HepG2 (cell line): ENCODE results near the gene ZNF284. TPM values are rescaled to one million over a fixed set of nuclear protein-coding genes. Genes with fewer than 3 reads are reported as not detected.

Source experiments
- ATM ChIP-seq: fragments of 450-650 bp; IDR thresholded peaks from 2 replicates; pipeline ENCODE4 v1.7.1; 2017; ENCODE audit warnings: mild to moderate bottlenecking, borderline replicate concordance
- ELF1 ChIP-seq: sonication (generic); formaldehyde crosslinking; IDR thresholded peaks from 2 replicates; pipeline ENCODE4 v1.4.0; 2020; ENCODE audit warnings: missing genetic modification reagents
- GABPA ChIP-seq, 2 experiments: IDR thresholded peaks; 2 replicates each; pipeline ENCODE4 v1.6.1; 2011 to 2016; ENCODE audit warnings: low read depth in 2 of 2, low read length in 1 of 2, missing biosample characterization in 1 of 2, missing genetic modification characterization in 1 of 2
- HOXD1 ChIP-seq: sonication (generic); formaldehyde crosslinking; IDR thresholded peaks from 2 replicates; pipeline ENCODE4 v1.5.0; 2020; ENCODE audit warnings: missing genetic modification reagents
- MAFK ChIP-seq, 2 experiments: IDR thresholded peaks in 1 of 2; conservative IDR thresholded peaks in 1 of 2; 2 replicates each; pipeline ENCODE4 v1.6.1; 2011; ENCODE audit warnings: improper control_type of control experiment in 2 of 2, low read length in 2 of 2
- MED1 ChIP-seq: sonication (generic); formaldehyde crosslinking; IDR thresholded peaks from 2 replicates; pipeline ENCODE4 v1.4.0; 2020; ENCODE audit warnings: missing genetic modification reagents
- NR2F2 ChIP-seq: IDR thresholded peaks from 2 replicates; pipeline ENCODE4 v1.6.1; 2012; ENCODE audit warnings: low read depth, inconsistent platforms, borderline replicate concordance
- SAP130 ChIP-seq: IDR thresholded peaks from 2 replicates; pipeline ENCODE4 v1.6.1; 2016; ENCODE audit warnings: low read depth
- SMC3 ChIP-seq: IDR thresholded peaks from 2 replicates; pipeline ENCODE4 v1.6.1; 2011; ENCODE audit warnings: low read length, improper control_type of control experiment
- ZBTB7B ChIP-seq: sonication (generic); formaldehyde crosslinking; IDR thresholded peaks from 2 replicates; pipeline ENCODE4 v1.4.0; 2020; ENCODE audit warnings: missing genetic modification reagents
- ZNF790 ChIP-seq: sonication (generic); formaldehyde crosslinking; IDR thresholded peaks from 2 replicates; pipeline ENCODE4 v1.8.0; 2022; ENCODE audit warnings: missing genetic modification reagents, mild to moderate bottlenecking, borderline replicate concordance
- polyA plus RNA-seq, 8 experiments: library from polyadenylated mRNA; depleted of rRNA in 3 of 8; stranded (reverse) in 7 of 8; unstranded in 1 of 8; fragments of >200 nt; fragmentation: Illumina TruSeq in 4 of 8; extraction: Trizol in 4 of 8; gene quantifications; 2 replicates each; pipeline versions ENCODE4 v1.2.1 to v1.2.3, GENCODE V29; 2011 to 2016; ENCODE audit warnings: low read depth in 4 of 8, missing spikeins in 1 of 8, mixed read lengths in 1 of 8; ENCODE audit not compliant: insufficient read depth in 1 of 8
- total RNA-seq, 5 experiments: library from RNA; depleted of rRNA; stranded (reverse); fragments of >200 nt; fragmentation: Illumina TruSeq; extraction: Trizol; gene quantifications; 2 replicates each; pipeline ENCODE4 v1.2.3, GENCODE V29; 2016; ENCODE audit warnings: low read depth in 1 of 5
- TF ChIP-seq, protein P1 (sequence below): sonication (generic); formaldehyde crosslinking; IDR thresholded peaks from 2 replicates; pipeline ENCODE4 v1.4.0; 2020; ENCODE audit warnings: low read depth, missing genetic modification reagents
- TF ChIP-seq, protein P2 (sequence below): IDR thresholded peaks from 2 replicates; pipeline ENCODE4 v1.6.1; 2018; ENCODE audit warnings: missing genetic modification reagents, mild to moderate bottlenecking, missing compliant biosample characterization
- TF ChIP-seq, protein P3 (sequence below): sonication (generic); formaldehyde crosslinking; IDR thresholded peaks from 2 replicates; pipeline ENCODE4 v1.4.0; 2020; ENCODE audit warnings: missing genetic modification reagents
- TF ChIP-seq, protein P4 (sequence below): sonication (generic); formaldehyde crosslinking; IDR thresholded peaks from 2 replicates; pipeline ENCODE4 v1.8.0; 2022; ENCODE audit warnings: missing genetic modification reagents, mild to moderate bottlenecking, moderate library complexity, borderline replicate concordance
- TF ChIP-seq, protein P5 (sequence below): IDR thresholded peaks from 2 replicates; pipeline ENCODE4 v1.6.1; 2016; ENCODE audit warnings: missing genetic modification reagents, missing compliant biosample characterization

Gene ZNF284
- total and polyA plus RNA-seq, 2 of the 13 experiments (the other 11 are each of a cell fraction or from before 2014, with no cell fraction given) = 1.2 to 2.3 TPM

DNA sequence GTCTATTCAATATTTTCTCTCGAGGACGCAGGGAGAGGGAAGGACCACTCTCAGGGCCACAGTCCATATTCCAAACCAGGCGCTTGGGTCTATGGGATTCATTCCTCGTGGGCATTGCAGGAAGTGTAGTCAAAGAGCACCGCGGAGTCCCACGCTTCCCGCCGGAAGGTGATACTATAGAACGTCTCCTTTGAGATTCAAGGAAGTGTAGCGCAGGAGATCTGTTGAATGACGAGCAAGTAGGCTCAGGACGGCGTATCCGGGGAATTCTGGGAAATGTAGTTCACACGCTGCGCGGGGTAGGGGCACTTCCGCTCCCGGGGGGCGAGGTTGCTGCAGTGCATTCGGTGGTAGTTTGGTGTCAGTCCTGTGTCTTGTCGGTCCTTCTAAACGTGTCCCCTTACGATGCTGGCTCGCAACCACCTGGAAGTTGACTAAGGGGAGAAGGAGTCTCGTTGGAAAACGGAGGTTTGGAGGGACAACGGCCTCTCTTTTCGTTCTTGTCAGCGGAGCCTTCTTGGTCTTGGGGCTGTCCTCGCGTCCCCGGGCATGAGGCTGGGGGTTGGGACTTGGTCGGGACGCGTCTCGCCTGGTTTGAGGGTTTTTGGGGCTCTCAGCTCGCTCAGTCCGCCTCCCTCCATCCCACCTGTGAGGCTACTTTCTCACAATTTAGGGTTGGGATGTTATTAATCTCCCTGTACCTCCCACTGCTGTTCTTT is at the start of gene ZNF284 (continued):
- TF ChIP-seq, protein P1, sequence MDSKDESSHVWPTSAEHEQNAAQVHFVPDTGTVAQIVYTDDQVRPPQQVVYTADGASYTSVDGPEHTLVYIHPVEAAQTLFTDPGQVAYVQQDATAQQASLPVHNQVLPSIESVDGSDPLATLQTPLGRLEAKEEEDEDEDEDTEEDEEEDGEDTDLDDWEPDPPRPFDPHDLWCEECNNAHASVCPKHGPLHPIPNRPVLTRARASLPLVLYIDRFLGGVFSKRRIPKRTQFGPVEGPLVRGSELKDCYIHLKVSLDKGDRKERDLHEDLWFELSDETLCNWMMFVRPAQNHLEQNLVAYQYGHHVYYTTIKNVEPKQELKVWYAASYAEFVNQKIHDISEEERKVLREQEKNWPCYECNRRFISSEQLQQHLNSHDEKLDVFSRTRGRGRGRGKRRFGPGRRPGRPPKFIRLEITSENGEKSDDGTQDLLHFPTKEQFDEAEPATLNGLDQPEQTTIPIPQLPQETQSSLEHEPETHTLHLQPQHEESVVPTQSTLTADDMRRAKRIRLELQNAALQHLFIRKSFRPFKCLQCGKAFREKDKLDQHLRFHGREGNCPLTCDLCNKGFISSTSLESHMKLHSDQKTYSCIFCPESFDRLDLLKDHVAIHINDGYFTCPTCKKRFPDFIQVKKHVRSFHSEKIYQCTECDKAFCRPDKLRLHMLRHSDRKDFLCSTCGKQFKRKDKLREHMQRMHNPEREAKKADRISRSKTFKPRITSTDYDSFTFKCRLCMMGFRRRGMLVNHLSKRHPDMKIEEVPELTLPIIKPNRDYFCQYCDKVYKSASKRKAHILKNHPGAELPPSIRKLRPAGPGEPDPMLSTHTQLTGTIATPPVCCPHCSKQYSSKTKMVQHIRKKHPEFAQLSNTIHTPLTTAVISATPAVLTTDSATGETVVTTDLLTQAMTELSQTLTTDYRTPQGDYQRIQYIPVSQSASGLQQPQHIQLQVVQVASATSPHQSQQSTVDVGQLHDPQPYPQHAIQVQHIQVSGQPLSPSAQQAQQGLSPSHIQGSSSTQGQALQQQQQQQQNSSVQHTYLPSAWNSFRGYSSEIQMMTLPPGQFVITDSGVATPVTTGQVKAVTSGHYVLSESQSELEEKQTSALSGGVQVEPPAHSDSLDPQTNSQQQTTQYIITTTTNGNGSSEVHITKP (CRISPR knock-in tag) = peak; percentile 66
- TF ChIP-seq NR2F2 (peak; percentile 16; the same call in 1 of the 2 replicates), ELF1 (CRISPR knock-in tag) (peak; percentile 97), MED1 (CRISPR knock-in tag) (peak; percentile 36; the same call in 1 of the 2 replicates), GABPA (IDR thresholded peaks at IDR 0.05; ENCODE audit: low read depth, low read length) (peak; percentile 89), GABPA (CRISPR knock-in tag; IDR thresholded peaks at IDR 0.05; ENCODE audit: low read depth) (peak; percentile 98), SAP130 (CRISPR knock-in tag) (peak; percentile 96), SMC3 (no peak), MAFK (conservative IDR thresholded peaks at IDR 0.05 in 1 of 2, IDR thresholded peaks at IDR 0.05 in 1 of 2; ENCODE audit: low read length in 2 of 2) (no peak), ATM (no peak), ZNF790 (0 out of 2 replicates have a peak, but pooled peaks have one; percentile 44), HOXD1 (CRISPR knock-in tag) (0 out of 2 replicates have a peak, but pooled peaks have one; percentile 27), ZBTB7B (no peak)
- TF ChIP-seq, protein P2, sequence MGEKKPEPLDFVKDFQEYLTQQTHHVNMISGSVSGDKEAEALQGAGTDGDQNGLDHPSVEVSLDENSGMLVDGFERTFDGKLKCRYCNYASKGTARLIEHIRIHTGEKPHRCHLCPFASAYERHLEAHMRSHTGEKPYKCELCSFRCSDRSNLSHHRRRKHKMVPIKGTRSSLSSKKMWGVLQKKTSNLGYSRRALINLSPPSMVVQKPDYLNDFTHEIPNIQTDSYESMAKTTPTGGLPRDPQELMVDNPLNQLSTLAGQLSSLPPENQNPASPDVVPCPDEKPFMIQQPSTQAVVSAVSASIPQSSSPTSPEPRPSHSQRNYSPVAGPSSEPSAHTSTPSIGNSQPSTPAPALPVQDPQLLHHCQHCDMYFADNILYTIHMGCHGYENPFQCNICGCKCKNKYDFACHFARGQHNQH (CRISPR knock-in tag) = peak; percentile 75; the same call in 1 of the 2 replicates
- TF ChIP-seq, protein P3, sequence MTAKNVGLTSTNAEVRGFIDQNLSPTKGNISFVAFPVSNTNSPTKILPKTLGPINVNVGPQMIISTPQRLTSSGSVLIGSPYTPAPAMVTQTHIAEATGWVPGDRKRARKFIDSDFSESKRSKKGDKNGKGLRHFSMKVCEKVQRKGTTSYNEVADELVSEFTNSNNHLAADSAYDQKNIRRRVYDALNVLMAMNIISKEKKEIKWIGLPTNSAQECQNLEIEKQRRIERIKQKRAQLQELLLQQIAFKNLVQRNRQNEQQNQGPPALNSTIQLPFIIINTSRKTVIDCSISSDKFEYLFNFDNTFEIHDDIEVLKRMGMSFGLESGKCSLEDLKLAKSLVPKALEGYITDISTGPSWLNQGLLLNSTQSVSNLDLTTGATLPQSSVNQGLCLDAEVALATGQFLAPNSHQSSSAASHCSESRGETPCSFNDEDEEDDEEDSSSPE (CRISPR knock-in tag) = peak; percentile 59; the same call in 1 of the 2 replicates
- TF ChIP-seq, protein P4, sequence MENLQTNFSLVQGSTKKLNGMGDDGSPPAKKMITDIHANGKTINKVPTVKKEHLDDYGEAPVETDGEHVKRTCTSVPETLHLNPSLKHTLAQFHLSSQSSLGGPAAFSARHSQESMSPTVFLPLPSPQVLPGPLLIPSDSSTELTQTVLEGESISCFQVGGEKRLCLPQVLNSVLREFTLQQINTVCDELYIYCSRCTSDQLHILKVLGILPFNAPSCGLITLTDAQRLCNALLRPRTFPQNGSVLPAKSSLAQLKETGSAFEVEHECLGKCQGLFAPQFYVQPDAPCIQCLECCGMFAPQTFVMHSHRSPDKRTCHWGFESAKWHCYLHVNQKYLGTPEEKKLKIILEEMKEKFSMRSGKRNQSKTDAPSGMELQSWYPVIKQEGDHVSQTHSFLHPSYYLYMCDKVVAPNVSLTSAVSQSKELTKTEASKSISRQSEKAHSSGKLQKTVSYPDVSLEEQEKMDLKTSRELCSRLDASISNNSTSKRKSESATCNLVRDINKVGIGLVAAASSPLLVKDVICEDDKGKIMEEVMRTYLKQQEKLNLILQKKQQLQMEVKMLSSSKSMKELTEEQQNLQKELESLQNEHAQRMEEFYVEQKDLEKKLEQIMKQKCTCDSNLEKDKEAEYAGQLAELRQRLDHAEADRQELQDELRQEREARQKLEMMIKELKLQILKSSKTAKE (CRISPR knock-in tag) = no peak
- TF ChIP-seq, protein P5, sequence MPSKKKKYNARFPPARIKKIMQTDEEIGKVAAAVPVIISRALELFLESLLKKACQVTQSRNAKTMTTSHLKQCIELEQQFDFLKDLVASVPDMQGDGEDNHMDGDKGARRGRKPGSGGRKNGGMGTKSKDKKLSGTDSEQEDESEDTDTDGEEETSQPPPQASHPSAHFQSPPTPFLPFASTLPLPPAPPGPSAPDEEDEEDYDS (CRISPR knock-in tag) = peak; percentile 24; the same call in 1 of the 2 replicates
